Activated naive CD8-positive, alpha-beta T cell treated with anti-CD3 and anti-CD28 coated beads, Interleukin-2, amount 50 U/mL, for 24 hours (primary cell): ENCODE results near the gene STOML1.

Experiments
- ATAC-seq: fragments of 150-1000 bp; cut with Tn5 transposase; one replicate; pipeline ENCODE4 v1.10.0; 2021
- DNase-seq: peaks from one replicate; pipeline ENCODE4 v3.0.0; 2021
- H3K27ac Mint-ChIP-seq: one replicate; pipeline ENCODE4 v1.8.0; 2021; ENCODE audit warnings: mild to moderate bottlenecking, mixed read lengths
- H3K27me3 Mint-ChIP-seq: one replicate; pipeline ENCODE4 v1.8.0; 2021; ENCODE audit warnings: mixed read lengths
- H3K36me3 Mint-ChIP-seq: one replicate; pipeline ENCODE4 v1.8.0; 2021; ENCODE audit warnings: low read depth, mixed read lengths
- H3K4me1 Mint-ChIP-seq: one replicate; pipeline ENCODE4 v1.8.0; 2021; ENCODE audit warnings: mixed read lengths
- H3K4me3 Mint-ChIP-seq: one replicate; pipeline ENCODE4 v1.8.0; 2021; ENCODE audit warnings: mild to moderate bottlenecking, moderate library complexity, mixed read lengths
- H3K9me3 Mint-ChIP-seq: one replicate; pipeline ENCODE4 v1.8.0; 2021; ENCODE audit warnings: mixed read lengths

Gene STOML1

GRCh38 chr15:73996939-73997338 lies 4.8 kb upstream of the STOML1 start:
- no peaks in the 10 kb centered on the region for H3K27me3 Mint-ChIP-seq
- H3K27ac Mint-ChIP-seq = peak overlapping the region; percentile 80
- H3K4me1 Mint-ChIP-seq = peaks cover 69% of the 10 kb centered on the region
- ATAC-seq = peak; percentile 5
- no peak for DNase-seq
- peak overlapping the region; percentile 94 for H3K4me3 Mint-ChIP-seq
- peaks cover 32% of the 10 kb centered on the region for H3K36me3 Mint-ChIP-seq
- no peaks in the 10 kb centered on the region for H3K9me3 Mint-ChIP-seq

- Mint-ChIP-seq H3K36me3 (peaks cover 29% of the 10 kb centered on the region), H3K4me1 (peaks cover 71% of the 10 kb centered on the region), H3K27me3 (no peaks in the 10 kb centered on the region), H3K4me3 (peak overlapping the region; percentile 94), H3K27ac (peak overlapping the region; percentile 80), H3K9me3 (no peaks in the 10 kb centered on the region)
- DNase-seq (no peak), ATAC-seq (no peak)
Measured at GRCh38 chr15:73996267-73996666, 4.2 kb upstream of the STOML1 start.

GRCh38 chr15:73994912-73995622 lies 3.0 kb upstream of the STOML1 start:
- H3K36me3 Mint-ChIP-seq = peaks cover 24% of the 10 kb centered on the region
- peaks cover 68% of the 10 kb centered on the region for H3K4me1 Mint-ChIP-seq
- H3K4me3 Mint-ChIP-seq = peak overlapping the region; percentile 94
- H3K27ac Mint-ChIP-seq = peak overlapping the region; percentile 80
- no peak for ATAC-seq
- H3K27me3 Mint-ChIP-seq = no peaks in the 10 kb centered on the region
- DNase-seq = no peak
- no peaks in the 10 kb centered on the region for H3K9me3 Mint-ChIP-seq

GRCh38 chr15:73994413-73994883 lies 2.4 kb upstream of the STOML1 start, which contains the start of gene PML:
Gene PML (plus strand): TSS chr15:73994716. CDS start chr15:73994813, 97 bp downstream.
- H3K4me1 Mint-ChIP-seq = peaks cover 64% of the 10 kb centered on the region
- peak; percentile 95 for DNase-seq
- peak within 1 kb of the TSS; percentile 80 for H3K27ac Mint-ChIP-seq
- H3K9me3 Mint-ChIP-seq = no peaks in the 10 kb centered on the region
- H3K27me3 Mint-ChIP-seq = no peaks in the 10 kb centered on the region
- peak within 1 kb of the TSS; percentile 94 for H3K4me3 Mint-ChIP-seq
- peaks cover 24% of the 10 kb centered on the region for H3K36me3 Mint-ChIP-seq
- peak; percentile 88 for ATAC-seq

GRCh38 chr15:73993211-73993994 lies 1.3 kb upstream of the STOML1 start:
- Mint-ChIP-seq H3K4me1 (peaks cover 54% of the 10 kb centered on the region), H3K27me3 (no peaks in the 10 kb centered on the region), H3K36me3 (peaks cover 14% of the 10 kb centered on the region), H3K27ac (peak overlapping the region; percentile 80), H3K9me3 (no peaks in the 10 kb centered on the region), H3K4me3 (peak overlapping the region; percentile 94)
- DNase-seq (no peak), ATAC-seq (no peak)

GRCh38 chr15:73992594-73992898 lies 451 bp upstream of the STOML1 start:
- Mint-ChIP-seq H3K4me1 (peaks cover 52% of the 10 kb centered on the region), H3K27me3 (no peaks in the 10 kb centered on the region), H3K27ac (peak overlapping the region; percentile 76), H3K36me3 (peaks cover 10% of the 10 kb centered on the region), H3K4me3 (peak overlapping the region; percentile 63), H3K9me3 (no peaks in the 10 kb centered on the region)
- no peak for ATAC-seq
- DNase-seq = no peak

GRCh38 chr15:73991260-73991659 lies 835 bp downstream of the STOML1 start:
- DNase-seq (no peak), ATAC-seq (no peak)
- Mint-ChIP-seq H3K4me3 (peak overlapping the region; percentile 81), H3K9me3 (no peaks in the 10 kb centered on the region), H3K36me3 (peaks cover 3% of the 10 kb centered on the region), H3K27me3 (no peaks in the 10 kb centered on the region), H3K4me1 (peaks cover 43% of the 10 kb centered on the region), H3K27ac (peak overlapping the region; percentile 56)

- H3K9me3 Mint-ChIP-seq = no peaks in the 10 kb centered on the region
- ATAC-seq = no peak
- no peak overlapping the region for H3K27ac Mint-ChIP-seq
- peaks cover 3% of the 10 kb centered on the region for H3K36me3 Mint-ChIP-seq
- no peak for DNase-seq
- H3K4me3 Mint-ChIP-seq = peak overlapping the region; percentile 81
- peaks cover 43% of the 10 kb centered on the region for H3K4me1 Mint-ChIP-seq
- no peaks in the 10 kb centered on the region for H3K27me3 Mint-ChIP-seq
Measured at GRCh38 chr15:73990250-73991005, 1.7 kb downstream of the STOML1 start.

- no peaks in the 10 kb centered on the region for H3K36me3 Mint-ChIP-seq
- H3K4me3 Mint-ChIP-seq = no peak overlapping the region
- H3K27ac Mint-ChIP-seq = no peak overlapping the region
- ATAC-seq = no peak
- no peaks in the 10 kb centered on the region for H3K9me3 Mint-ChIP-seq
- no peaks in the 10 kb centered on the region for H3K27me3 Mint-ChIP-seq
- DNase-seq = no peak
- peaks cover 44% of the 10 kb centered on the region for H3K4me1 Mint-ChIP-seq
Measured at GRCh38 chr15:73989001-73989798, 2.9 kb downstream of the STOML1 start.

- H3K4me1 Mint-ChIP-seq = peaks cover 39% of the 10 kb centered on the region
- no peaks in the 10 kb centered on the region for H3K36me3 Mint-ChIP-seq
- ATAC-seq (no peak), DNase-seq (no peak)
- H3K4me3 Mint-ChIP-seq = no peak overlapping the region
- H3K9me3 Mint-ChIP-seq = no peaks in the 10 kb centered on the region
- no peaks in the 10 kb centered on the region for H3K27me3 Mint-ChIP-seq
- no peak overlapping the region for H3K27ac Mint-ChIP-seq
Measured at GRCh38 chr15:73988445-73988969, 3.6 kb downstream of the STOML1 start.

- Mint-ChIP-seq H3K36me3 (no peaks in the 10 kb centered on the region), H3K27ac (no peak overlapping the region), H3K4me3 (no peak overlapping the region), H3K4me1 (peaks cover 39% of the 10 kb centered on the region), H3K27me3 (no peaks in the 10 kb centered on the region), H3K9me3 (no peaks in the 10 kb centered on the region)
- DNase-seq = no peak
- no peak for ATAC-seq
Measured at GRCh38 chr15:73987681-73988444, 4.2 kb downstream of the STOML1 start.

- DNase-seq = no peak
- Mint-ChIP-seq H3K4me3 (no peak overlapping the region), H3K27ac (no peak overlapping the region), H3K36me3 (no peaks in the 10 kb centered on the region), H3K9me3 (no peaks in the 10 kb centered on the region), H3K27me3 (no peaks in the 10 kb centered on the region), H3K4me1 (peaks cover 39% of the 10 kb centered on the region)
- no peak for ATAC-seq
Measured at GRCh38 chr15:73987250-73987649, 4.8 kb downstream of the STOML1 start.

- Mint-ChIP-seq H3K27ac (no peak overlapping the region), H3K4me1 (peaks cover 44% of the 10 kb centered on the region), H3K27me3 (no peaks in the 10 kb centered on the region), H3K9me3 (no peaks in the 10 kb centered on the region), H3K4me3 (no peak overlapping the region), H3K36me3 (no peaks in the 10 kb centered on the region)
- DNase-seq (no peak), ATAC-seq (no peak)
Measured at GRCh38 chr15:73986776-73987056, 5.4 kb downstream of the STOML1 start.
